ENCODE data around the gene EMILIN3.

The EMILIN3 gene, protein sequence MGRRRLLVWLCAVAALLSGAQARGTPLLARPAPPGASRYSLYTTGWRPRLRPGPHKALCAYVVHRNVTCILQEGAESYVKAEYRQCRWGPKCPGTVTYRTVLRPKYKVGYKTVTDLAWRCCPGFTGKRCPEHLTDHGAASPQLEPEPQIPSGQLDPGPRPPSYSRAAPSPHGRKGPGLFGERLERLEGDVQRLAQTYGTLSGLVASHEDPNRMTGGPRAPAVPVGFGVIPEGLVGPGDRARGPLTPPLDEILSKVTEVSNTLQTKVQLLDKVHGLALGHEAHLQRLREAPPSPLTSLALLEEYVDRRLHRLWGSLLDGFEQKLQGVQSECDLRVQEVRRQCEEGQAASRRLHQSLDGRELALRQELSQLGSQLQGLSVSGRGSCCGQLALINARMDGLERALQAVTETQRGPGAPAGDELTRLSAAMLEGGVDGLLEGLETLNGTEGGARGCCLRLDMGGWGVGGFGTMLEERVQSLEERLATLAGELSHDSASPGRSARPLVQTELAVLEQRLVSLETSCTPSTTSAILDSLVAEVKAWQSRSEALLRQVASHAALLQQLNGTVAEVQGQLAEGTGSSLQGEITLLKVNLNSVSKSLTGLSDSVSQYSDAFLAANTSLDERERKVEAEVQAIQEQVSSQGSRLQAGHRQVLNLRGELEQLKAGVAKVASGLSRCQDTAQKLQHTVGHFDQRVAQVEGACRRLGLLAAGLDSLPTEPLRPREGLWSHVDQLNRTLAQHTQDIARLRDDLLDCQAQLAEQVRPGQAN

DNA sequence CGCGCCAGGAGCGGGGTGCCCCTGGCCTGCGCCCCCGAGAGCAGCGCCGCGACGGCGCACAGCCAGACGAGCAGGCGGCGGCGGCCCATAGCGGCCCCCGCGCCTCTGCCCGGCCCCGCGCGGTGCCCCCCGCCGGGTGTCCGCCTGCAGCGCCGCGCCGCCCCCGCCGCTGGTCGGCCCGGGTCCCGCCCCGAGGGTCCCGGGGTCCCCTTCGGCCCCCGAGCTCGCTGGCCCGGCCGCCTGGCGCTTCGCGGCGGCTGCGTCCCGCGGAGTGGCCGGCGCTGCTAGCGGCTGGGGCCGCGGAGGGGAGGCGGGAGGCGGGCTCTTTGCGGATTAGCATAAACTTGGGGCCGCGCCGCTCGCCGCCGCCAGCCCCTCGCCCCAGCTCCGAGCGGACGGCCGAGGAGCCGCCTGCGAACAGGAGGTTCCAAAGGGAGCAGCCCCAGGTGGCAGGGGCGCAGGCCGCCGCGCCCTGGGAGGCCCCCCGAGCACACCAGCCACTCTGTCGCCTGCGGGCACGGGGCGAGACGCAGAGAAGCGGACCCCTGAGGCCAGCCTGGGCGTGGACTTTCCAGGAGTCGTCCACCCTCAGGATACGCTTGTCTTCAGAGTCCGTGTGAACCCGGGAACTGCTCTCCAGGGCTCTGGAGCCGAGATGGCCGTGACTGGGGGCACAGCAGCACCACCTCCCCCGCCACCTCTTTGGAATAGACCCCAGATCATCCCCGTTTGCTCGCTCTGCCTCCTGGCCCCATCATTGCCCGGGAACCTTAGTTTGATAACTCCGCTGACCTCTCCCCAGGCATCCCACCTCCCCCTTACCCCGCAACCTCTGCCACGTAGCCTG is at the start of gene EMILIN3:
TSS of gene EMILIN3 (minus strand) at position 273 of the 847 bp plus-strand sequence. CDS start at position 89, 184 bp downstream.
- Histone ChIP-seq H3K36me3 (ENCODE audit: low read length) (no peaks in the 10 kb centered on the region), H3K9ac (ENCODE audit: low read length) (no peak within 1 kb of the TSS), H3F3A (ENCODE audit: insufficient read depth) (no peaks in the 10 kb centered on the region), H3K79me2 (ENCODE audit: insufficient read depth, low read length) (no peaks in the 10 kb centered on the region), H3K4me2 (ENCODE audit: low read depth, low read length, poor library complexity, severe bottlenecking) (no peak within 1 kb of the TSS), H2AFZ (ENCODE audit: low read depth, low read length, severe bottlenecking) (no peak within 1 kb of the TSS), H3K27ac (ENCODE audit: low read depth, low read length) (no peak within 1 kb of the TSS), H4K20me1 (ENCODE audit: low read depth, low read length) (no peaks in the 10 kb centered on the region), H3K9me2 (replicated peaks; ENCODE audit: insufficient read depth, low read length) (no peaks in the 10 kb centered on the region), H3K9me3 (ENCODE audit: insufficient read depth, low read length) (no peaks in the 10 kb centered on the region), H3K27me3 (ENCODE audit: low read length) (no peaks in the 10 kb centered on the region), H3K4me3 (ENCODE audit: insufficient read depth, low read length, poor library complexity, severe bottlenecking) (no peak within 1 kb of the TSS)
- TF ChIP-seq, protein P1, sequence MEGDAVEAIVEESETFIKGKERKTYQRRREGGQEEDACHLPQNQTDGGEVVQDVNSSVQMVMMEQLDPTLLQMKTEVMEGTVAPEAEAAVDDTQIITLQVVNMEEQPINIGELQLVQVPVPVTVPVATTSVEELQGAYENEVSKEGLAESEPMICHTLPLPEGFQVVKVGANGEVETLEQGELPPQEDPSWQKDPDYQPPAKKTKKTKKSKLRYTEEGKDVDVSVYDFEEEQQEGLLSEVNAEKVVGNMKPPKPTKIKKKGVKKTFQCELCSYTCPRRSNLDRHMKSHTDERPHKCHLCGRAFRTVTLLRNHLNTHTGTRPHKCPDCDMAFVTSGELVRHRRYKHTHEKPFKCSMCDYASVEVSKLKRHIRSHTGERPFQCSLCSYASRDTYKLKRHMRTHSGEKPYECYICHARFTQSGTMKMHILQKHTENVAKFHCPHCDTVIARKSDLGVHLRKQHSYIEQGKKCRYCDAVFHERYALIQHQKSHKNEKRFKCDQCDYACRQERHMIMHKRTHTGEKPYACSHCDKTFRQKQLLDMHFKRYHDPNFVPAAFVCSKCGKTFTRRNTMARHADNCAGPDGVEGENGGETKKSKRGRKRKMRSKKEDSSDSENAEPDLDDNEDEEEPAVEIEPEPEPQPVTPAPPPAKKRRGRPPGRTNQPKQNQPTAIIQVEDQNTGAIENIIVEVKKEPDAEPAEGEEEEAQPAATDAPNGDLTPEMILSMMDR (IDR thresholded peaks at IDR 0.05; ENCODE audit: insufficient read depth, low read length, poor library complexity, severe bottlenecking) = no peak
- no peak for TF ChIP-seq EZH2phosphoT487 (conservative IDR thresholded peaks at IDR 0.05; ENCODE audit: low read length)

DNA sequence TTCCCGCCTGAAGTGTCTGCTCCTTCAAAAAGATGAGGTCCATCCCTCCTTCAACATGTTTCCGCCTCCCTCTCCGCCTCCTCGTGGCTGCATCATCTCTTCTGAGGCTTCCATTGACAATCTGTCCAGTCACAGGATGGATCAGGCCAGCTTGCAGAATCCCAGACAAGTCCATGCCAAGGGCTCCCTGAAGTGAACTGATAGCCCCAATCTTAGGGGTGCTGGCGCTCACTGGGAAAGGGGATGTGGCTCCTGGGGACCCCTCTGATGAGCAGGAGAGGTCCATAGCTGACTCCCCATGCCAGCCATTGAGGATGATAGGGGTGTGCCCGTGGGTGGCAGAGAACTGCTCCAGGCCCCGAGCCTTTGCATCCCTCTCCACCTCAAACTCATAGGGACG is 48.6 kb upstream of the EMILIN3 start:
- no peak overlapping the region for H3K4me3 ChIP-seq (ENCODE audit: insufficient read depth, low read length, poor library complexity, severe bottlenecking)
- H3K36me3 ChIP-seq (ENCODE audit: low read length) = no peaks in the 10 kb centered on the region
- H4K20me1 ChIP-seq (ENCODE audit: low read depth, low read length) = no peaks in the 10 kb centered on the region
- no peaks in the 10 kb centered on the region for H3K9me2 ChIP-seq (replicated peaks; ENCODE audit: insufficient read depth, low read length)
- H3K9me3 ChIP-seq (ENCODE audit: insufficient read depth, low read length) = no peaks in the 10 kb centered on the region
- H2AFZ ChIP-seq (ENCODE audit: low read depth, low read length, severe bottlenecking) = no peak overlapping the region
- H3K27me3 ChIP-seq (ENCODE audit: low read length) = no peaks in the 10 kb centered on the region
- H3K4me2 ChIP-seq (ENCODE audit: low read depth, low read length, poor library complexity, severe bottlenecking) = no peak overlapping the region
- no peak overlapping the region for H3K9ac ChIP-seq (ENCODE audit: low read length)
- H3F3A ChIP-seq (ENCODE audit: insufficient read depth) = no peaks in the 10 kb centered on the region
- no peak overlapping the region for H3K27ac ChIP-seq (ENCODE audit: low read depth, low read length)
- TF ChIP-seq, protein P1 (IDR thresholded peaks at IDR 0.05; ENCODE audit: insufficient read depth, low read length, poor library complexity, severe bottlenecking) = no peak
- no peak for TF ChIP-seq EZH2phosphoT487 (conservative IDR thresholded peaks at IDR 0.05; ENCODE audit: low read length)
- H3K79me2 ChIP-seq (ENCODE audit: insufficient read depth, low read length) = no peaks in the 10 kb centered on the region

DNA sequence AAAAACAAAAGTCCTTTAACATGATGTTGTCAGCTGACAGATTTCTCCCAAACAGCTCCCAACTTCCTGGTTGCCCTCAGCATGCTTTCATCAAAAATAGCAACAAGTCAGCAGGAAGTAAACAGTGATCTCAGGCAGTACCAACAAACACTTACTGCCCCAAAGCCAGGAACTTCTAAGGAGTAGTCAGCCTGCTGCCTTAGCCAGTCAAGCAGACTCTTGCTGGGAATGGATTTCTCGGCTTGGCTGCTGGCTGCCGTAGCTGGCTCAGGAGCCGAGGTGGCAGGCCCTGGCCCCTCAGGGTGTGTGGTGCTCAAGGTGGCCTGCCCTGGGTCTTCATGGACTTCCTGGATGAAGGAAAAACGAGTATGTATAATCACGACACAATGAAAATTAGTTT is 46.6 kb upstream of the EMILIN3 start:
- H3K27me3 ChIP-seq (ENCODE audit: low read length) = no peaks in the 10 kb centered on the region
- no peaks in the 10 kb centered on the region for H3K9me3 ChIP-seq (ENCODE audit: insufficient read depth, low read length)
- no peak overlapping the region for H3K4me2 ChIP-seq (ENCODE audit: low read depth, low read length, poor library complexity, severe bottlenecking)
- H3K27ac ChIP-seq (ENCODE audit: low read depth, low read length) = no peak overlapping the region
- no peaks in the 10 kb centered on the region for H3K9me2 ChIP-seq (replicated peaks; ENCODE audit: insufficient read depth, low read length)
- H3K79me2 ChIP-seq (ENCODE audit: insufficient read depth, low read length) = no peaks in the 10 kb centered on the region
- TF ChIP-seq, protein P1 (IDR thresholded peaks at IDR 0.05; ENCODE audit: insufficient read depth, low read length, poor library complexity, severe bottlenecking) = no peak
- no peak for TF ChIP-seq EZH2phosphoT487 (conservative IDR thresholded peaks at IDR 0.05; ENCODE audit: low read length)
- no peaks in the 10 kb centered on the region for H4K20me1 ChIP-seq (ENCODE audit: low read depth, low read length)
- no peak overlapping the region for H2AFZ ChIP-seq (ENCODE audit: low read depth, low read length, severe bottlenecking)
- no peaks in the 10 kb centered on the region for H3F3A ChIP-seq (ENCODE audit: insufficient read depth)
- H3K4me3 ChIP-seq (ENCODE audit: insufficient read depth, low read length, poor library complexity, severe bottlenecking) = no peak overlapping the region
- no peak overlapping the region for H3K9ac ChIP-seq (ENCODE audit: low read length)
- no peaks in the 10 kb centered on the region for H3K36me3 ChIP-seq (ENCODE audit: low read length)

Data from SU-DHL-6 (cell line).